GM19193 (cell line): ENCODE measurements around the gene TBCD.

Experiments
- POLR2A ChIP-seq: IDR thresholded peaks from 4 replicates; pipeline ENCODE4 v1.6.1; 2011; ENCODE audit not compliant: insufficient read depth, insufficient read length; ENCODE audit errors: extremely low read depth

Gene TBCD

GRCh38 chr17:82775001-82775823, 23.3 kb downstream of the TBCD start:
- no peak for TF ChIP-seq POLR2A

- TF ChIP-seq POLR2A: no peak
Observed at GRCh38 chr17:82776454-82776853, 24.6 kb downstream of the TBCD start.

GRCh38 chr17:82779541-82779940, 27.7 kb downstream of the TBCD start:
- TF ChIP-seq POLR2A: no peak

DNA sequence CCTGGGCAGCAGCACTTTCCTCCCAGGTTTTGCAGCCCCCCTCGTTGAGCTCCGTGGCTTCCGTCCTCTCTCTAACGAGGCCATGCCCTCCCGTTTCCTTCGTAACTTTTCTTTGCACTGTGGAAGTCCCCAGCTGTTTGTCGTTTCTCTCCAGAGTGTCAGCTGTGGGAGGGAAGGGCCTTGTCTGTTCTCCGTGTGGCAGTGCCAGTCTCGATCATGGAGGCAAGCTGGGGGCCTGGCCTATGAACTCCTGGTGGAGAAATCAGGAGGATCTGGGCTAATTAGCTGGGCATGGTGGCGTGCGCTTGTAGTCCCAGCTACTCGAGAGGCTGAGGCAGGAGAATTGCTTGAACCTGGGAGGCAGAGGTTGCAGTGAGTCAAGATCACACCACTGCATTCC, 28.3 kb downstream of the TBCD start:
- no peak for TF ChIP-seq POLR2A

GRCh38 chr17:82780971-82781893, 29.4 kb downstream of the TBCD start:
- no peak for TF ChIP-seq POLR2A

DNA sequence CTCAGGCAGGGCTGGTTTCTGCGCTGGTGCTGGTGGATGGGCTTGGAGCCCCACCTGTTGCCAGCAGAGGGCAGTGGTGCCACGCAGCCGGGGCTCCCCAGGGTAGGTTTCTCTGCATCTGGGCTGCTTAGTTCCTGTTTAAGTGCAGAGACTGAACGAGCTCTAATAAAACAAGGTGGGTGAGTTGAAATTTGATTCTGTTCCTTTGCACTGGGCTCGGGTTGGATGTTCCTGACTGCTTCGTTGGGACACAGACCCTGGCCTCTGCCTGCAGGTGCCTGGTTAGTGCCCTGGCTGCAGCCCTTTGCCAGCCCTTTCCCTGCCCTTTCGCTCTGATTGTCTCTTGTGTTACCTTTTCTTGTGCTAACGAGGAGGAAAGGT, 30.0 kb downstream of the TBCD start:
- no peak for TF ChIP-seq POLR2A

GRCh38 chr17:82782657-82783207, 30.9 kb downstream of the TBCD start:
- no peak for TF ChIP-seq POLR2A

- no peak for TF ChIP-seq POLR2A
Observed at GRCh38 chr17:82783498-82783897, 31.6 kb downstream of the TBCD start.

GRCh38 chr17:82786427-82786826, 34.6 kb downstream of the TBCD start:
- TF ChIP-seq POLR2A: no peak

- TF ChIP-seq POLR2A: no peak
Observed at GRCh38 chr17:82787081-82787848, 35.4 kb downstream of the TBCD start.

- no peak for TF ChIP-seq POLR2A
Observed at GRCh38 chr17:82788206-82789001, 36.5 kb downstream of the TBCD start.

DNA sequence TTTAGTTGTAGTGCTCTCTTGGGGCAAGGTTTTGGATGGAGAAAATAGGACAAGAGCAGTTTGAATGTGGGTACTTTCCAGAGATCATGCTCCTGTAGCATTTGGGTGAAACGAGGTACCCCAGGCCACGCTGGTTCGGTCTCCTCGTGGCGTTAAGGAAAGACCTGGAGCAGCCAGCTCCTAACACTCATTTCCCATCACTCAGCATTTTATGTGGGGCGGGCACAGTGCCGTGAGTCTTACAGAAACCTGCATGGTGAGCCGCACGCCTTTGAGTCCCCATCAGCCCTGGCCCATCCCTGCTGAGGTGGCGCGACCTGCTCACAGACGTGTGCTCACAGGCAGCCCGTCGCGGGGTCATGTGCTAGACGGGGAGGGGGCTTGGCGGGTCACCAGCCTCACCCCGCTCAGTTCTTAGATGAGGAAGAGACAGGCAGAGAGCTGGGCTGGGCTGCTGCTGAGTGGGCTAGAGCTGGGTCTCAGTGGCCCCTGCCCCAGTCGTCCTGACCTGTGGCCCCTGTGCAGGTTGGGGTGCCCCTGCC, 37.3 kb downstream of the TBCD start:
- no peak for TF ChIP-seq POLR2A

GRCh38 chr17:82789806-82790205, 37.9 kb downstream of the TBCD start:
- TF ChIP-seq POLR2A: no peak

DNA sequence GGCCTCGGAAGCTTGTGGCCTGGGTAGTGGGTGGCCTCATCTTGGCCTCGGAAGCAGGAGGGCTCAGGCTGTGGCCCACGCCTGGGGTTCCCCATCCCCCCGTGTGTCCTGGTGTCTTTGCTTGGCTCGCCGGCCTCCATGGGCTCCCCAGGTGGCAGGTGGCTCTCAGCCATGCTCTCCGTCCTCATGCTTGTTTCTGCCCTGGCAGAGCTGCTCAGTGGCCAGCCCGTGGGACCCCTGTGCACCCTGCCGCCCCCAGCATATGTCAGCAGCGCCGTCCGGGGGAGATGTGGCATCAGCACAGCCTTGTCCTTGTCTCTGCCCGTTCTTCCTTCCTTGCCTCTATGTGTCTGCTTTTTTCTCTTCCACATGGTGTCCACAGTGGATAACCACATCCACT, 38.5 kb downstream of the TBCD start:
- TF ChIP-seq POLR2A: no peak
